Fibroblast of lung (primary cell): Measurements from ENCODE around the gene MAP1B. TPM values are rescaled to one million over a fixed set of nuclear protein-coding genes. Genes with fewer than 3 reads are reported as not detected.

Source experiments
- DNase-seq, 2 donors: peaks; one replicate each; pipeline versions ENCODE4 v3.0.0 to v3.0.0-alpha.2; 2010; ENCODE audit warnings: low read depth in 2 of 2
- H2AFZ ChIP-seq: 2 replicates; pipeline ENCODE4 v1.5.1; 2012; ENCODE audit warnings: low read length, control low read depth, inconsistent platforms
- H3K27ac ChIP-seq: 2 replicates; pipeline ENCODE4 v1.5.1; 2011; ENCODE audit warnings: low read length, control low read depth; ENCODE audit not compliant: insufficient read depth
- H3K27me3 ChIP-seq: 2 replicates; pipeline ENCODE4 v1.5.1; 2011; ENCODE audit warnings: mild to moderate bottlenecking, low read length; ENCODE audit not compliant: control insufficient read depth, insufficient read depth
- H3K36me3 ChIP-seq: 2 replicates; pipeline ENCODE4 v1.5.1; 2011; ENCODE audit warnings: low read length; ENCODE audit not compliant: control insufficient read depth, insufficient read depth
- H3K4me1 ChIP-seq: 2 replicates; pipeline ENCODE4 v1.5.1; 2011; ENCODE audit warnings: low read length; ENCODE audit not compliant: control insufficient read depth, insufficient read depth; ENCODE audit errors: extremely low read depth
- H3K4me2 ChIP-seq: 2 replicates; pipeline ENCODE4 v1.5.1; 2011; ENCODE audit warnings: low read length, control low read depth; ENCODE audit not compliant: insufficient read depth; ENCODE audit errors: extremely low read depth
- H3K4me3 ChIP-seq, 4 experiments: fragments of 200-600 bp in 1 of 4; sonication (generic) in 1 of 4; replicated peaks in 1 of 4; 2 replicates each; pipeline ENCODE4 v1.5.1; 2011 to 2016; ENCODE audit warnings: low read length in 4 of 4, low read depth in 3 of 4, mild to moderate bottlenecking in 3 of 4, control low read depth in 2 of 4, inconsistent platforms in 1 of 4, mixed read lengths in 1 of 4; ENCODE audit not compliant: insufficient read depth in 1 of 4; ENCODE audit errors: control extremely low read depth in 1 of 4
- H3K79me2 ChIP-seq: 2 replicates; pipeline ENCODE4 v1.5.1; 2012; ENCODE audit warnings: mild to moderate bottlenecking, low read length, inconsistent platforms; ENCODE audit not compliant: control insufficient read depth, insufficient read depth
- H3K9ac ChIP-seq: 2 replicates; pipeline ENCODE4 v1.5.1; 2011; ENCODE audit warnings: mild to moderate bottlenecking, low read length, control low read depth; ENCODE audit not compliant: insufficient read depth
- H3K9me3 ChIP-seq: 2 replicates; pipeline ENCODE4 v1.5.1; 2012; ENCODE audit warnings: low read depth, low read length; ENCODE audit not compliant: control insufficient read depth, insufficient read depth
- H4K20me1 ChIP-seq: 2 replicates; pipeline ENCODE4 v1.5.1; 2011; ENCODE audit warnings: low read length; ENCODE audit not compliant: control insufficient read depth, insufficient read depth; ENCODE audit errors: extremely low read depth
- EZH2 ChIP-seq: IDR thresholded peaks from 2 replicates; pipeline ENCODE4 v1.5.1; 2012; ENCODE audit warnings: low read length, control low read depth, mild to moderate bottlenecking; ENCODE audit errors: missing control alignments
- polyA plus RNA-seq, 2 donors: library from polyadenylated mRNA; depleted of rRNA in 1 of 2; stranded (reverse) in 1 of 2; unstranded in 1 of 2; fragments of >200 nt; gene quantifications; 2 replicates each; pipeline ENCODE4 v1.2.1, GENCODE V29; 2011 to 2012; ENCODE audit warnings: missing spikeins in 1 of 2
- total RNA-seq: library from RNA; depleted of rRNA; stranded (reverse); fragments of >200 nt; gene quantifications from 2 replicates; pipeline ENCODE4 v1.2.1, GENCODE V29; 2014
- TF ChIP-seq, protein P1 (sequence below), 2 donors: IDR thresholded peaks in 1 of 2; conservative IDR thresholded peaks in 1 of 2; 1 replicate in 1 of 2; 2 replicates in 1 of 2; pipeline ENCODE4 v1.5.1; 2011 to 2012; ENCODE audit warnings: low read length in 2 of 2, control low read depth in 1 of 2, inconsistent platforms in 1 of 2, low read depth in 1 of 2, mild to moderate bottlenecking in 1 of 2

Gene MAP1B
- total and polyA plus RNA-seq, 2 donors (not counting 1 experiment from before 2014, with no cell fraction given) = 83.4 to 109 TPM

- no peak for DNase-seq
- Histone ChIP-seq H3K9me3 (no peaks in the 10 kb centered on the region), H3K4me1 (no peaks in the 10 kb centered on the region), H3K4me3 (no peak overlapping the region), H2AFZ (no peak overlapping the region), H3K27me3 (no peaks in the 10 kb centered on the region), H4K20me1 (no peaks in the 10 kb centered on the region), H3K36me3 (peaks cover 29% of the 10 kb centered on the region), H3K27ac (no peak overlapping the region), H3K4me2 (no peak overlapping the region), H3K9ac (no peak overlapping the region), H3K79me2 (no peaks in the 10 kb centered on the region)
- no peak for TF ChIP-seq EZH2
- TF ChIP-seq, protein P1, sequence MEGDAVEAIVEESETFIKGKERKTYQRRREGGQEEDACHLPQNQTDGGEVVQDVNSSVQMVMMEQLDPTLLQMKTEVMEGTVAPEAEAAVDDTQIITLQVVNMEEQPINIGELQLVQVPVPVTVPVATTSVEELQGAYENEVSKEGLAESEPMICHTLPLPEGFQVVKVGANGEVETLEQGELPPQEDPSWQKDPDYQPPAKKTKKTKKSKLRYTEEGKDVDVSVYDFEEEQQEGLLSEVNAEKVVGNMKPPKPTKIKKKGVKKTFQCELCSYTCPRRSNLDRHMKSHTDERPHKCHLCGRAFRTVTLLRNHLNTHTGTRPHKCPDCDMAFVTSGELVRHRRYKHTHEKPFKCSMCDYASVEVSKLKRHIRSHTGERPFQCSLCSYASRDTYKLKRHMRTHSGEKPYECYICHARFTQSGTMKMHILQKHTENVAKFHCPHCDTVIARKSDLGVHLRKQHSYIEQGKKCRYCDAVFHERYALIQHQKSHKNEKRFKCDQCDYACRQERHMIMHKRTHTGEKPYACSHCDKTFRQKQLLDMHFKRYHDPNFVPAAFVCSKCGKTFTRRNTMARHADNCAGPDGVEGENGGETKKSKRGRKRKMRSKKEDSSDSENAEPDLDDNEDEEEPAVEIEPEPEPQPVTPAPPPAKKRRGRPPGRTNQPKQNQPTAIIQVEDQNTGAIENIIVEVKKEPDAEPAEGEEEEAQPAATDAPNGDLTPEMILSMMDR (conservative IDR thresholded peaks at IDR 0.05 in 1 of 2, IDR thresholded peaks at IDR 0.05 in 1 of 2; ENCODE audit: low read depth in 1 of 2, low read length in 2 of 2) = no peak
These were observed 88.3 kb downstream of the MAP1B start for GRCh38 chr5:72195581-72195980.

- Histone ChIP-seq H3K9ac (no peak overlapping the region), H3K9me3 (no peaks in the 10 kb centered on the region), H3K4me1 (no peaks in the 10 kb centered on the region), H3K27me3 (no peaks in the 10 kb centered on the region), H2AFZ (no peak overlapping the region), H3K79me2 (no peaks in the 10 kb centered on the region), H3K36me3 (peaks cover 29% of the 10 kb centered on the region), H3K27ac (no peak overlapping the region), H3K4me3 (no peak overlapping the region), H3K4me2 (no peak overlapping the region), H4K20me1 (no peaks in the 10 kb centered on the region)
- no peak for DNase-seq
- TF ChIP-seq, protein P1 (conservative IDR thresholded peaks at IDR 0.05 in 1 of 2, IDR thresholded peaks at IDR 0.05 in 1 of 2; ENCODE audit: low read depth in 1 of 2, low read length in 2 of 2) = no peak
- no peak for TF ChIP-seq EZH2
These were observed 90.1 kb downstream of the MAP1B start for GRCh38 chr5:72197393-72197792.

GRCh38 chr5:72199681-72200080 lies 92.4 kb downstream of the MAP1B start:
- Histone ChIP-seq H4K20me1 (no peaks in the 10 kb centered on the region), H3K27ac (no peak overlapping the region)

More at GRCh38 chr5:72199681-72200080, 92.4 kb downstream of the MAP1B start:
- Histone ChIP-seq H3K36me3 (peaks cover 28% of the 10 kb centered on the region), H3K79me2 (no peaks in the 10 kb centered on the region), H3K4me1 (no peaks in the 10 kb centered on the region), H3K4me2 (no peak overlapping the region), H3K27me3 (no peaks in the 10 kb centered on the region), H3K4me3 (no peak overlapping the region), H3K9ac (no peak overlapping the region), H3K9me3 (no peaks in the 10 kb centered on the region), H2AFZ (no peak overlapping the region)
- no peak for DNase-seq
- TF ChIP-seq, protein P1 (conservative IDR thresholded peaks at IDR 0.05 in 1 of 2, IDR thresholded peaks at IDR 0.05 in 1 of 2; ENCODE audit: low read depth in 1 of 2, low read length in 2 of 2) = no peak
- no peak for TF ChIP-seq EZH2
